ENCODE measurements around the gene POLR2H.
A peak's percentile ranks its signal among the peaks of the same experiment; 100 is the strongest.

The POLR2H gene

GRCh38 chr3:184360929-184361531, 480 bp upstream of the POLR2H start:
- peak overlapping the region; percentile 4 for H4K91ac ChIP-seq (ENCODE audit: low read depth, low read length)
- no CpG with 5 or more reads among the region's 24 CpGs for WGBS (ENCODE audit: extremely low coverage, insufficient coverage, insufficient read length)
- H2AK5ac ChIP-seq (ENCODE audit: low read length) = peak overlapping the region; percentile 39
- no peak overlapping the region for H3K23ac ChIP-seq (ENCODE audit: low read length)
- no peak overlapping the region for H3K27ac ChIP-seq (ENCODE audit: low read depth, low read length)
- no peak overlapping the region for H2BK5ac ChIP-seq (ENCODE audit: low read depth, low read length, poor library complexity)
- peak overlapping the region; percentile 83 for H3K4me3 ChIP-seq (ENCODE audit: low read depth, low read length)
- H3K27me3 ChIP-seq (ENCODE audit: insufficient read depth, low read length) = no peaks in the 10 kb centered on the region
- H3K36me3 ChIP-seq (ENCODE audit: control insufficient read depth in 1 of 2, insufficient read depth in 2 of 2, low read length in 2 of 2) = peaks cover 9 to 13% of the 10 kb centered on the region in 2 experiments
- H3K18ac ChIP-seq (ENCODE audit: low read length) = peak overlapping the region; percentile 74
- peaks cover 13% of the 10 kb centered on the region for H3K79me2 ChIP-seq (ENCODE audit: control insufficient read depth, insufficient read depth, low read length, poor library complexity)
- peak overlapping the region; percentile 76 for H4K8ac ChIP-seq (ENCODE audit: low read depth, low read length)
- H2AFZ ChIP-seq (ENCODE audit: insufficient read depth, low read length, poor library complexity) = peak overlapping the region; percentile 61
- H3K9me3 ChIP-seq (ENCODE audit: insufficient read depth, low read depth, low read length) = no peaks in the 10 kb centered on the region
- H3K4ac ChIP-seq (ENCODE audit: low read depth, low read length) = peak overlapping the region; percentile 14
- peak overlapping the region; percentile 65 for H3K9ac ChIP-seq (ENCODE audit: low read length)
- H3K4me2 ChIP-seq (ENCODE audit: low read length) = peak overlapping the region; percentile 91
- DNase-seq = no peak
- H3K14ac ChIP-seq (ENCODE audit: low read length) = peak overlapping the region; percentile 83
- H4K12ac ChIP-seq (ENCODE audit: low read depth, low read length) = peak overlapping the region; percentile 67
- peaks cover 5 to 6% of the 10 kb centered on the region in 2 experiments for H3K4me1 ChIP-seq (ENCODE audit: control insufficient read depth in 1 of 2, insufficient read depth in 2 of 2, low read length in 2 of 2)
- peak overlapping the region; percentile 42 for H2BK12ac ChIP-seq (ENCODE audit: low read length)
- H2BK120ac ChIP-seq (ENCODE audit: insufficient read depth, low read length, poor library complexity) = no peak overlapping the region
- peaks cover 16% of the 10 kb centered on the region for H3K79me1 ChIP-seq (ENCODE audit: low read length)

GRCh38 chr3:184361932-184362667, 590 bp downstream of the POLR2H start:
- H3K36me3 ChIP-seq (ENCODE audit: control insufficient read depth in 1 of 2, insufficient read depth in 2 of 2, low read length in 2 of 2) = peaks cover 9 to 19% of the 10 kb centered on the region in 2 experiments
- peaks cover 13% of the 10 kb centered on the region for H3K79me2 ChIP-seq (ENCODE audit: control insufficient read depth, insufficient read depth, low read length, poor library complexity)
- peak overlapping the region; percentile 13 for H2AK5ac ChIP-seq (ENCODE audit: low read length)
- peak overlapping the region; percentile 20 for H2BK120ac ChIP-seq (ENCODE audit: insufficient read depth, low read length, poor library complexity)
- peak overlapping the region; percentile 76 for H2BK5ac ChIP-seq (ENCODE audit: low read depth, low read length, poor library complexity)
- peak overlapping the region; percentile 34 for H2BK12ac ChIP-seq (ENCODE audit: low read length)
- peak overlapping the region; percentile 75 for H3K9ac ChIP-seq (ENCODE audit: low read length)
- H3K27me3 ChIP-seq (ENCODE audit: insufficient read depth, low read length) = no peaks in the 10 kb centered on the region
- H3K14ac ChIP-seq (ENCODE audit: low read length) = peak overlapping the region; percentile 72
- H3K18ac ChIP-seq (ENCODE audit: low read length) = peak overlapping the region; percentile 39
- H4K8ac ChIP-seq (ENCODE audit: low read depth, low read length) = peak overlapping the region; percentile 64
- H4K91ac ChIP-seq (ENCODE audit: low read depth, low read length) = peak overlapping the region; percentile 94
- peak overlapping the region; percentile 84 for H3K4ac ChIP-seq (ENCODE audit: low read depth, low read length)
- peak overlapping the region; percentile 22 for H4K12ac ChIP-seq (ENCODE audit: low read depth, low read length)
- peak overlapping the region; percentile 83 for H3K4me3 ChIP-seq (ENCODE audit: low read depth, low read length)
- peaks cover 16% of the 10 kb centered on the region for H3K79me1 ChIP-seq (ENCODE audit: low read length)
- H3K4me1 ChIP-seq (ENCODE audit: control insufficient read depth in 1 of 2, insufficient read depth in 2 of 2, low read length in 2 of 2) = peaks cover 5 to 6% of the 10 kb centered on the region in 2 experiments
- peak overlapping the region; percentile 91 for H3K4me2 ChIP-seq (ENCODE audit: low read length)
- peak; percentile 34 to 47 for DNase-seq
- H3K9me3 ChIP-seq (ENCODE audit: insufficient read depth, low read depth, low read length) = no peaks in the 10 kb centered on the region
- no peak overlapping the region for H3K23ac ChIP-seq (ENCODE audit: low read length)
- H2AFZ ChIP-seq (ENCODE audit: insufficient read depth, low read length, poor library complexity) = peak overlapping the region; percentile 76
- no CpG with 5 or more reads among the region's 38 CpGs for WGBS (ENCODE audit: extremely low coverage, insufficient coverage, insufficient read length)
- H3K27ac ChIP-seq (ENCODE audit: low read depth, low read length) = peak overlapping the region; percentile 95

- Histone ChIP-seq H4K12ac (ENCODE audit: low read depth, low read length) (peak overlapping the region; percentile 81), H2BK12ac (ENCODE audit: low read length) (no peak overlapping the region), H3K23ac (ENCODE audit: low read length) (no peak overlapping the region), H2AFZ (ENCODE audit: insufficient read depth, low read length, poor library complexity) (peak overlapping the region; percentile 52), H3K79me1 (ENCODE audit: low read length) (peaks cover 16% of the 10 kb centered on the region), H3K4me2 (ENCODE audit: low read length) (peak overlapping the region; percentile 91), H3K27ac (ENCODE audit: low read depth, low read length) (peak overlapping the region; percentile 95), H3K14ac (ENCODE audit: low read length) (peak overlapping the region; percentile 88), H4K91ac (ENCODE audit: low read depth, low read length) (peak overlapping the region; percentile 94), H3K4ac (ENCODE audit: low read depth, low read length) (peak overlapping the region; percentile 67), H3K4me1 (ENCODE audit: control insufficient read depth in 1 of 2, insufficient read depth in 2 of 2, low read length in 2 of 2) (peaks cover 5 to 6% of the 10 kb centered on the region in 2 experiments), H3K18ac (ENCODE audit: low read length) (peak overlapping the region; percentile 71), H3K36me3 (ENCODE audit: control insufficient read depth in 1 of 2, insufficient read depth in 2 of 2, low read length in 2 of 2) (peaks cover 7 to 23% of the 10 kb centered on the region in 2 experiments), H2BK5ac (ENCODE audit: low read depth, low read length, poor library complexity) (peak overlapping the region; percentile 79), H2BK120ac (ENCODE audit: insufficient read depth, low read length, poor library complexity) (peak overlapping the region; percentile 82), H3K27me3 (ENCODE audit: insufficient read depth, low read length) (no peaks in the 10 kb centered on the region), H3K4me3 (ENCODE audit: low read depth, low read length) (peak overlapping the region; percentile 83), H3K9ac (ENCODE audit: low read length) (peak overlapping the region; percentile 86), H3K79me2 (ENCODE audit: control insufficient read depth, insufficient read depth, low read length, poor library complexity) (peaks cover 13% of the 10 kb centered on the region), H4K8ac (ENCODE audit: low read depth, low read length) (peak overlapping the region; percentile 84), H3K9me3 (ENCODE audit: insufficient read depth, low read depth, low read length) (no peaks in the 10 kb centered on the region), H2AK5ac (ENCODE audit: low read length) (no peak overlapping the region)
- peak; percentile 99 to 100 for DNase-seq
- WGBS (ENCODE audit: extremely low coverage, insufficient coverage, insufficient read length) = no CpG with 5 or more reads among the region's 68 CpGs
Observed at GRCh38 chr3:184362668-184363546, 1.4 kb downstream of the POLR2H start.

GRCh38 chr3:184366619-184367289, 5.2 kb downstream of the POLR2H start:
- Histone ChIP-seq H3K79me2 (ENCODE audit: control insufficient read depth, insufficient read depth, low read length, poor library complexity) (peaks cover 9% of the 10 kb centered on the region), H4K12ac (ENCODE audit: low read depth, low read length) (no peak overlapping the region), H2BK12ac (ENCODE audit: low read length) (no peak overlapping the region), H2AFZ (ENCODE audit: insufficient read depth, low read length, poor library complexity) (no peak overlapping the region), H2AK5ac (ENCODE audit: low read length) (no peak overlapping the region), H3K18ac (ENCODE audit: low read length) (no peak overlapping the region), H3K4ac (ENCODE audit: low read depth, low read length) (no peak overlapping the region), H3K4me1 (ENCODE audit: control insufficient read depth in 1 of 2, insufficient read depth in 2 of 2, low read length in 2 of 2) (no peaks in the 10 kb centered on the region), H3K36me3 (ENCODE audit: control insufficient read depth in 1 of 2, insufficient read depth in 2 of 2, low read length in 2 of 2) (peaks cover 11 to 36% of the 10 kb centered on the region in 2 experiments), H4K91ac (ENCODE audit: low read depth, low read length) (no peak overlapping the region), H3K4me3 (ENCODE audit: low read depth, low read length) (no peak overlapping the region), H3K23ac (ENCODE audit: low read length) (no peak overlapping the region), H3K27ac (ENCODE audit: low read depth, low read length) (no peak overlapping the region), H4K8ac (ENCODE audit: low read depth, low read length) (no peak overlapping the region), H2BK5ac (ENCODE audit: low read depth, low read length, poor library complexity) (no peak overlapping the region), H3K14ac (ENCODE audit: low read length) (no peak overlapping the region), H3K4me2 (ENCODE audit: low read length) (no peak overlapping the region), H3K9me3 (ENCODE audit: insufficient read depth, low read depth, low read length) (no peaks in the 10 kb centered on the region), H2BK120ac (ENCODE audit: insufficient read depth, low read length, poor library complexity) (no peak overlapping the region), H3K27me3 (ENCODE audit: insufficient read depth, low read length) (no peaks in the 10 kb centered on the region), H3K9ac (ENCODE audit: low read length) (no peak overlapping the region), H3K79me1 (ENCODE audit: low read length) (peaks cover 12% of the 10 kb centered on the region)
- no CpG with 5 or more reads among the region's 5 CpGs for WGBS (ENCODE audit: extremely low coverage, insufficient coverage, insufficient read length)
- DNase-seq = no peak

All from trophoblast cell (in vitro differentiated cells and primary cell).